MV-4-11 (cell line): ENCODE data around the gene FUT6.
"Not testable (repeated sequence)": the region's sequence is repeated elsewhere in the genome, so short reads cannot be mapped to it uniquely, and the experiment has no call there.

Experiments
- DNase-seq: peaks from one replicate; lab custom pipeline; 2025; lab: John Stamatoyannopoulos, UW

FUT6 gene, protein sequence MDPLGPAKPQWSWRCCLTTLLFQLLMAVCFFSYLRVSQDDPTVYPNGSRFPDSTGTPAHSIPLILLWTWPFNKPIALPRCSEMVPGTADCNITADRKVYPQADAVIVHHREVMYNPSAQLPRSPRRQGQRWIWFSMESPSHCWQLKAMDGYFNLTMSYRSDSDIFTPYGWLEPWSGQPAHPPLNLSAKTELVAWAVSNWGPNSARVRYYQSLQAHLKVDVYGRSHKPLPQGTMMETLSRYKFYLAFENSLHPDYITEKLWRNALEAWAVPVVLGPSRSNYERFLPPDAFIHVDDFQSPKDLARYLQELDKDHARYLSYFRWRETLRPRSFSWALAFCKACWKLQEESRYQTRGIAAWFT

GRCh38 chr19:5839065-5840017, at the start of gene FUT6:
Gene FUT6 (minus strand): TSS chr19:5839702. CDS start chr19:5832567, 7,135 bp downstream.
- DNase-seq, result peak; percentile 30

DNA sequence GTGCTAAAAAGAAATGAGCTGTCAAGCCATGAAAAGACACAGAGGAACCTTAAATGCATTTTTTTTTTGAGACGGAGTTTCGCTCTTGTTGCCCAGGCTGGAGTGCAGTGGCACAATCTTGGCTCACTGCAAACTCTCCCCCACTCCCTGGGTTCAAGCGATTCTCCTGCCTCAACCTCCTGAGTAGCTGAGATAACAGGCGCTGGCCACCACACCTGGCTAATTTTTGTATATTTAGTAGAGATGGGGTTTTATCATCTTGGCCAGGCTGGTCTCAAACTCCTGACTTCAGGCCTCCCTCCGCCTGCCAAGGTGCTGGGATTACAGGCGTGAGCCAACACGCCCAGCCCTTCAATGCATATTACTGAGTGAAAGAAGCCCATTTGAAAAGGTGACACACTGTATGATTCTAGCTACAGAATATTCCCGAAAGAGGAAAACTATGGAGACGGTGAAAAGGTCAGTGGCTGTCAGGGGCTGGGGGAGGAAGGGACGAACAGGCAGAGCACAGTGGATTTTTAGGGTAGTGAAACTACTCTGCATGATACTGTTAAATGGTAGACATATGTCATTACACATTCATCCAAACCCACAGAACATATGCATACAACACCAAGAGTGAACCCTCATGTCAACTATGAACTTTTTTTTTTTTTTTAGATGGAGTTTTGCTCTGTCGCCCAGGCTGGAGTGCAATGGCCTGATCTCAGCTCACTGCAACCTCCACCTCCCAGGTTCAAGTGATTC, 44.7 kb upstream of the FUT6 start:
- DNase-seq, result peak; percentile 92

DNA sequence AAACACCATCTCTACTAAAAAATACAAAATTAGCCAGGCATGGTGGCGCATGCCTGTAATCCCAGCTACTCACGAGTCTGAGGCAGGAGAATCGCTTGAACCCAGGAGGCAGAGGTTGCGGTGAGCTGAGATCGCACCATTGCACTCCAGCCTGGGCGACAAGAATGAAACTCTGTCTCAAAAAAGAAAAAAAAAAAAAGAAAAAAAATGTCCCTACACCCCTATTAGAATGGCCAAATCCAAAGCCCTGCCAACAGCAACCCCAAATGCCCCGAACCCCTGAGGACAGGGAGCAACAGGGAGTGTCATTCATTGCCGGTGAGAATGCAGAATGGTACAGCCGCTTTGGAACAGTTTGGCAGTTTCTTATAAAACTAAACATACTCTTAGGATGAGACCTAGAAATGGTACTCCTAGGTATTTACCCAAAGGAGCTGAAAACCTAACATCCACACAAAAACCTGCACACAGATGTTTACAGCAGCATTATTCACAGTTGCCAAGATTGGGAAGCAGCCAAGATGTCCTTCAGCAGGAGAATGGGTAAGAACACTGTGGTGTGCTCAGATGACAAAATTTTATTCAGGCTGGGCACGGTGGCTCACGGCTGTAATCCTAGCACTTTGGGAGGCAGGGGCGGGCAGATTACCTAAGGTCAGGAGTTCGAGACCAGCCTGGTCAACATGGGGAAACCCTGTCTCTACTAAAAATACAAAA, 43.8 kb upstream of the FUT6 start:
- DNase-seq, result not testable (repeated sequence)

DNA sequence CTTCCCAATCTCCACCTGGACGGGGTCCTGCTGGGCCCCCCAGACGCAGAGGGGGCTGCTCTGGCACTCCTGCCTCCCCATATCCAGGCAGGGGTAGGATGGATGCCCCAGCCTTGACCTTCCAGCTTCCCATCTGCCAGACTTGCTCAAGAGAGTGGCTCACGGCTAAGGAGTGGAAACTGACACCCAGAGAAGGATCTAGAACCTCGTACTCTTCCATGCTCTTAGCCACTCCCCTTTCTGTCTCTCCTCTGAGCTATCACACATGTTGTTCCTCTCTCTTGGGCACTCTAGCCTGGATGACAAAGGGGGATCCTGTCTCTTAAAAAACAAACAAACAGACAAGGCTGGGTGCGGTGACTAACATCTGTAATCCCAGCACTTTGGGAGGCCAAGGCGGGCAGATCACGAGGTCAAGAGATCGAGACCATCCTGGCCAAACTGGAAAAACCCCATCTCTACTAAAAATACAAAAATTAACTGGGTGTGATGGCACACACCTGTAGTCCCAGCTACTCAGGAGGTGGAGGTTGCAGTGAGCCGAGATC, 43.0 kb upstream of the FUT6 start:
- DNase-seq, result no peak

DNA sequence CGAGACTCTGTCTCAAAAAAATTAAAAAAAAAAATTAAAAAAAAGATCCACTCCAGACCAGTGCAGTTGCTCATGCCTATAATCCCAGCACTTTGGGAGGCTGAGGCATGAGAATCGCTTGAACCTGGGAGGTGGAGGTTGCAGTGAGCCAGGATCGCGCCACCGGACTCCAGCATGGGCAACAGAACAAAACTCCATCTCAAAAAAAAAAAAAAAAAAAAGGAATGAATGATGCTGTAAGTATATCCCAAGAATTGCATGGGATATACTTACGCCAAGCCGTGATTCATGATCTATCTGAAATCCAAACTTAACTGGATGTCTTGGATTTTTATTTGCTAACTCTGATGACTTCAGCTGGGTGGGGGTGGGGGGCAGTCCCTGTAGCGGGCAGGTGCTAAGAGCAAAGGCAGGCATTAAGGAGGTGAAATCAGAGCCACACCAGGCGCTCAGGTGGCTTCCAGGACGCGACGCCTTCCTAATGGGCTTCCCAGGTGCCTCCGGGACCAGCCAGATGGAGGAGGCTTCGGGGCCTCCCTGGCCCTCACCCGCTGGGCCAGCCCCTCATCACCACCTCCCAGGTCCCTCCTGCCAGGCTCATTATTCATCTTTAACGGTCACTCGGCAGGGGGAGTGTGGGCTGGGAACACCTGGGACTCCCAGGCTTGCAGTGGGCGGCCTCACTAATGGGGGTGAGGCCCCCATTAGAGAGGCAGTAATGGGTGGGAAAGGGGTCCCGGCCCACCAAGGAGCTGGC, 42.2 kb upstream of the FUT6 start:
- no peak for DNase-seq

GRCh38 chr19:5880604-5881078, 41.1 kb upstream of the FUT6 start:
- no peak for DNase-seq

- no peak for DNase-seq
Measured at GRCh38 chr19:5880196-5880595, 40.7 kb upstream of the FUT6 start.

DNA sequence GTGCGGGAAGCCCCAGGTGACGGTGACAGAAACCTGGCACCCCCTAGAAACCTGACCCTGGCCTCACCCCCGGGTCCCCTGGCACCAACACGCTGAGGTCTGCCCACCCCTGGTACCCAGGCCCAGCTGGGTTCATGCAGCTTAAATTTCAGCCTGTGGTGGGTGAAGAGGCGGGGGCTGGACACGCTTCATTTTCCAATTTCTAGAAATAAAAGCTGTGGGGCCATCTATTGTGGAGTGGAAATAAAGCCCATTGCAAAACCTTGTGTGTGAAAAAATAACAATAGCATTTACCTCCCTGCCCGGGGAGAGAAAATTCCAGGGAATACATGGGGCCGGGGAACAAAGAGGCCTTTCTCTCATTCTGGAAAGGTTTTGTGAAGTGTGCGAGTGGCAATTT, 38.4 kb upstream of the FUT6 start:
- no peak for DNase-seq

- DNase-seq, result no peak
Measured at GRCh38 chr19:5877427-5877826, 37.9 kb upstream of the FUT6 start.

GRCh38 chr19:5874496-5874895, 35.0 kb upstream of the FUT6 start:
- peak; percentile 84 for DNase-seq

DNA sequence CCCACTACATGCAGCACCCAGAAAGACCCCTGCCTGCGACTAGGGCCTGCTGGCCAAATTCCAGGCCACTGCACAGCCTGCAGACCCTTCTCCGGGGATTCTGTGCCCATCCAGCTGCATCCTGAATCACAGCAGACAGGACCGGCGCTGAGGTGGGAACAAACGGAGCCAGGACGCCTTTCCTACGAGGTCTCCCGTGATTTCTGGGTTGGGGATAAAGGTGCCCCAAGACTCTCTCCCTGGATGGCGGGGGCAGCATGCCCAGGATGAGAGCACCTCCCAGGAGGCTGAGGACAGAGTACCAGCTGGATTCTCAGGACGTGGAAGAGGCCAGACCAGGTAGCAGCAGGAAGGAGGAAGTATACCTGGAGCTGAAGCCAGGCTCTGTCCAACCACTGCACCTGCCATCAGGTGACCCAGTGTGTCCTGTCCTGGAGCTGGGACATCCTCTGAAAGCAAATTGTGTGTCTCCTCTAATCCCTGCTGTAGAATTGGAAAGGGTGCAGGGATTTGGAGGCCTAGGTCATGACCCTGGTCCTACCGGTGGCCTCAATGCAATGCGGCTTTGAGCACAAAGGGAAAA, 34.2 kb upstream of the FUT6 start:
- DNase-seq, result no peak

GRCh38 chr19:5870986-5871394, 31.5 kb upstream of the FUT6 start:
- DNase-seq, result no peak

DNA sequence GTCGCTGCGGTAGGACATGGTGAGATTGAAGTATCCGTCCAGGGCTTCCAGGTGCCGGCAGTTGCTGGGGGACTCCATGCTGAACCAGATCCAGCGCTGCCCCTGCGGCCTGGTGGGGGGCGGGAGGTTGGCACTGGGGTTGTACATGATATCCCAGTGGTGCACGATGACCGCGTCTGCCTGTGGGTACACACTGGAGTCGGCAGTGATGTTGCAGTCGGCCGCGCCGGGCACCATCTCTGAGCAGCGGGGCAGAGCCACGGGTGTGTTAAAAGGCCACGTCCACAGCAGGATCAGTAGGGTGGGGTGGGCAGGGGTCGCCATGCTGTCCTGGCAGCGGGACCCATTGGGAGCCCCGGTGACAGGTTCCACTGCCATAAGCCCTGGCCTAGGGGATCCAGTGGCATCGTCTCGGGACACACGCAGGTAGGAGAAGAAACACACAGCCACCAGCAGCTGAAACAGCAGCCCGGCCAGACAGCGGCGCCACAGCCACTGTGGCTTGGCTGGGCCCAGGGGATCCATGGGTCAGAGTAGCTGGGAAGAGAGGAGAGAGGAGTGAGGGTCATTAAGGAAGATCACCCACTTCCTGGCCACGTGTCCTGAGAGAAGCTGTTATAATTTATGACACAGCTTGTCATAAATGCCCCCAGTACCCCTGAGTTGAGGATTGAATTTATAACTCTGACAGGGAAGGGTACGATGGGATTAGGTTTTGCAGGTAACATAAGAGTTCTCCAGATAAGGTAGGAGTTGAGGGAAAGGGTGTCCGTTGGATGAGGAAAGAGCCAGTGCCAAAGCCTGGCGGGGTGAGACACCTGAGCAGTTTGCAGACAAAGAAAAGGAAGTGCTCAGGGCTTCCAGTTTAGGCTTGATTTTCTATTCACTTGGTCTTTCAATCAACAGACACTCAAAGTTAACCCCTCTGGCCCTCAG, 28.0 kb upstream of the FUT6 start:
- no peak for DNase-seq

DNA sequence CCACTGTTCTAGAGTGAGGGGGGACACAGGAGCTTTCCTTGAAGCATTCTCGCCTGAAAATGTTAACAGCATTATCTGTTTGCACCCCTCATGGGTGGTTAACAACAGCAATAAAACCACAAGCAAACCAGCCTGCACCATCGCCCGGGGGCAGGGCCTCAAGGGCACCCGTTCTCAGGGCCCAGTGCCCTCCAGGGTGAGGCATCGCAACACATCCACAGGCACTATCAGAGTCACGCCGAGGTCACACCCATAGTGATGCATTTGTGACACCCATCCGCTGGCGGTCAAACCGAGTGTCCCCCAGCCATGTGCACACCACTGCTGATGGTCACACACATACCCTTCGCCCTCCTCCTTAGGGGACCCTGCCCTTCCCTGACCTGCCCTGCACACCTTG, 26.3 kb upstream of the FUT6 start:
- no peak for DNase-seq

GRCh38 chr19:5864725-5865486, 25.4 kb upstream of the FUT6 start:
- DNase-seq, result no peak

GRCh38 chr19:5864013-5864720, 24.7 kb upstream of the FUT6 start:
- DNase-seq, result no peak

GRCh38 chr19:5863030-5863665, 23.6 kb upstream of the FUT6 start:
- DNase-seq, result no peak
